Fibroblast of skin of scalp (primary cell): ENCODE data around the gene FOLR3.
"Not testable (repeated sequence)": the region's sequence is repeated elsewhere in the genome, so short reads cannot be mapped to it uniquely, and the experiment has no call there.

Experiments
- DNase-seq: peaks from one replicate; pipeline ENCODE4 v3.0.0-alpha.2; 2013

The FOLR3 gene

DNA sequence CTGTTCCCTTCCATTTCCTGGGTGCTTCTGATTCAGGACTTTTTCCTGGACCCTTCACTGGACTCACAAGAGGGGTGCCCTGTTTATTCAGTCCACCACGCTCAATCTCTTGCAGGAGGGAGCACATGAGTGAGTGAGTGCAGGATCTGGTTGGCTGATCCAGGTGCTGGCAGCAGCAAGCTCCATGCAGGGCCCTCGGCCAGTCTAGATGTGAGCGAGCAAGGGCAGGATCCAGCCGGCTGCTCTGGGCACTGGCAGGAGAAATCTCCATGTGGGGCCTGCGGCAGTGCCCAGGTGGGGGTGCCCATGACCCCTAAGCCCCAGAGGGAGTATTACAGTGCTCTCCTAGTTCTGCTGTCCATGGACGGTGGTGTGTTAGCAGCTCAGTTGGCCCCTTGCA lies 11.5 kb upstream of the FOLR3 start:
- no peak for DNase-seq

DNA sequence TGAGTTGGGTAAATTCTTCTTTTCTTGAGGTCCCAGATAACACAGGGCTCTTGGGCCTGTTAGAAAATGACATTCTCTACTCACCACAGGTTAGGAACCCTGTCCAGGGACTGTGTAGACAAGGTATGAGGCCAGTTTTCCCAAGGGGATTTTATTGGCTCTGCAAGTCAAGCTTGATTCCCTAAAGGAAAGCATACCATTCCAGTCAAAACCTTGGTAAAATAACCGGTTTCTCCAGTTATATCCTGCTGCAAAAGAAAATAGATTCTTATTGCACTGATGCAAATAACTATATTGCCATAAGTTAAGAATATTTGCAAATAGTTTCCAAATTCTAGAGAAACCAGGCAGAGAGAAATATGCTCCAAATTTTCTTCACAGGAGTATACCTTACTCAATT lies 9.6 kb upstream of the FOLR3 start:
- no peak for DNase-seq

DNA sequence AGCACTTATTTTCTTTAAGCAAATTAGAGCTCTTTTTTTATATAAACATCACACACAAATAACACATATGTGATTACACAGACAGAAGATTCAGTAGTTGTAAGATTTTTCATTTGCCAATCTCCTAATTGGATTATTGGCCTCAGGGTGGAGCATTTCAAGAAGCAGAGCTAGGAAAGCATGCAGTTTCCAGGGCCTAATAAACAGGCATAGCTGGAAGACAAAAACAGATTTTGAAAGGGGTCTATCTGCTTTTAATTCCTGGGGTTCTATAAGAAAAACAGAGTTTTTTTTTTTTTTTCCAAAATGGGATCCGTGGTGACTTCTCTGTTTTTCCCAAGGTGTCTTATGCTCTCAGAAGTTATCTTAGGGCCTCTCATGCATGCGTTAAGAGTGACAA lies 7.6 kb upstream of the FOLR3 start:
- no peak for DNase-seq

DNA sequence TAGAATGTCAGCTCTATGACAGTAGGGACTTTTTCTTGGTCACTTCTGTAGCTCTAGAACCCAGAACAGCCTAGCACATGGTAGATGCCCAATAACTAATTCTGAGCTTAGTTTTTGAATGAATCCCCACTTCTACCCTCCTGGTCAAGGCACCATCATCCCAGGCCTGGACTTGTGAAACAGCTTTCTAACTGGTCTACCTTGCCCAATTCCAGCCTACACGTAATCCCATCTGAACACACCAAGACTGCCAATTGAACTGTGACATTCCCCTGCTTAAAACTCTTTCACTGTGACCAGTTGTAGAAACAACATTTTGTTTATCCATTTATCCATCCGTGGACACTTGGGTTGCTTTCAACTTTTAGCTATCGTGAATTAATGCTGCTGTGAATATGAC lies 6.1 kb upstream of the FOLR3 start:
- DNase-seq, result no peak

DNA sequence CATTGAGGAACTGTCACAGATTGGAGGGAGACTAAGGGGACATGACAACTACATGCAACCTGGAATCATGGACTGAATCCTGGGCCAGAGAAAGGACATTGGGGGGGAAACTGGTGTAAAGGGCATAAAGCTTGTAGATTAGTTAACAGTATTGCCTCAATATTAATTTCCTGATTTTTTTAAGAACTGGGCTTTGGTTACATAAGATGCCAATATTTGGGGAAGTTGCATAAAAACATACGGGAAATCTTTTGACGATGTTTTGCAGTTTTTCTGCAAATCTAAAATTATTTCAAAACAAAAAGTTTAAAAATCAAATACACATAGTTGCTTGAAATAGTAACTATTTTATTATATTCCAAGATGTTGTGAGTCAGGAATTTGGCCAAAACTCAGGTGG lies 2.9 kb upstream of the FOLR3 start:
- DNase-seq, result no peak

DNA sequence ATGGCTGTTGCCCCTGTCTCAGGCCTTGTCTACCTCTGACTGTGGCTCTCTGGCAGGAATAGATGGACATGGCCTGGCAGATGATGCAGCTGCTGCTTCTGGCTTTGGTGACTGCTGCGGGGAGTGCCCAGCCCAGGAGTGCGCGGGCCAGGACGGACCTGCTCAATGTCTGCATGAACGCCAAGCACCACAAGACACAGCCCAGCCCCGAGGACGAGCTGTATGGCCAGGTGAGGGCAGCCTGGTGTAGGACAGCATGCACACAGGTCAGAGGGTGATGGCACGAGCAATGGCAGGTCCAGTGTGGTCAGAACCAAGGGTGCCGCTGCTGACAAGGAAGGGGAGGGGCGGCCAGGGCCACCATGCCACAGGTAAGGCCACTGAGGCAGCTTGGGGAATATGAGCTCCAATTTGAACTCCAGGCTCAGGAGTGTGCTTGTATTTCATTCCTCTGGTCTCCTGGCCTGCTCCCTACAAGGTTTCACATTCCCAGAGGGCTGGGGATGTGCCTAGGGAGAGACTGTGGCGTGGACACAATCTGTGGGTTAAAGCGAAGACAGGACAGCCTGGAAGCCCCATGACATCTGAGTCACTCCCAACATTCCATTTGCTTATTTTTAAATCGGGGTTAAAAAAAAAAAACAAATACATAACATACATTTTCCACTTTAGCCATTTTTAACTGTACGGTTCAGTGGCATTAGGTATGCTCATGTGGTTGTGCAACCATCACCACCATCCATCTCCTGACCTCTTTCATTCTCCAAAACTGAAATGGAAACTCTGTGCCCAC lies 562 bp downstream of the FOLR3 start:
- DNase-seq, result peak; percentile 37

DNA sequence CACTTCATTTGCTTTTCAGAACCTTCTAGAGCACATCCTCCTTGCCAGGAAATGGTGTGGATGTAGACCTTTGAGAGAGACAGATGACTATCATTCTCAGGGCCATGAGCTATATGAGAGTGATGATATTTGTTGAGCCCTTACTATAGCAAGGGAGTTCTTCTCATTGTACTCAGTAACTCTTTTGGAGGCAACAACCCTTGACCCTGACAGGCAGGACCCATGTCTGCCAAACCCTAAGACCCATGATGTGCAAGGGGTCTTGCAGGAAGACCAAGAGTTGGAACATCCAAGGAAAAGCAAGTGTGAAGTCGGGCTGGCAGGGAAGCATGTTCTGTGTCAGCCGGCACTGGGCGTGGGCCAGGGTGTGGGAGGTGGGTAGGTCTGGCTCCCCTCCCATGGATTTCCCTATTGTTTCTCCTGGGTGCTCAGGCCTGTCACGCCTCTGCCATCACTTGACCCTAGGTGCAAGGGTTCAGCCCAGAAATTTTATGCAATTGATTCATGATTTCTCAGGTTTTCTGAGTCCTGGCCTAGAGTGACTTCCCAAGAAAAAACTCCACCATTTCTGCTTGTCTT lies 1.2 kb downstream of the FOLR3 start:
- DNase-seq, result no peak

DNA sequence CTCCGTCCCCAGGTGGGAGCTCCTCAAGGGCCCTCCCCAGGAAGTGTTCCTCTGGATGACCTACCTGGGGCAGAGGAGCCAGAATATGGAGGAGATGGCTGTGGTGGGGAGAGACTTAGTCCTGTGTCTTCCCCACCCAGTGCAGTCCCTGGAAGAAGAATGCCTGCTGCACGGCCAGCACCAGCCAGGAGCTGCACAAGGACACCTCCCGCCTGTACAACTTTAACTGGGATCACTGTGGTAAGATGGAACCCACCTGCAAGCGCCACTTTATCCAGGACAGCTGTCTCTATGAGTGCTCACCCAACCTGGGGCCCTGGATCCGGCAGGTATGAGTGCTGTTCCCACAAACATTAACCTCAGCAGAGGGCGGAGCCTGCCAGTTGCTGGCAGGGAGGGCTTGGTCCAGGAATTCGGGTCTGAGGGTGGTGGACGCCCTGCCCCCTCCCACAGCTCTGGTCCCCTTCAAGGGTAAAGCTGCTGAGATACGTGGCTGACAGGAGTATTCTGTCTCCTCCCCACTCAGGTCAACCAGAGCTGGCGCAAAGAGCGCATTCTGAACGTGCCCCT lies 3.4 kb downstream of the FOLR3 start:
- DNase-seq, result no peak

DNA sequence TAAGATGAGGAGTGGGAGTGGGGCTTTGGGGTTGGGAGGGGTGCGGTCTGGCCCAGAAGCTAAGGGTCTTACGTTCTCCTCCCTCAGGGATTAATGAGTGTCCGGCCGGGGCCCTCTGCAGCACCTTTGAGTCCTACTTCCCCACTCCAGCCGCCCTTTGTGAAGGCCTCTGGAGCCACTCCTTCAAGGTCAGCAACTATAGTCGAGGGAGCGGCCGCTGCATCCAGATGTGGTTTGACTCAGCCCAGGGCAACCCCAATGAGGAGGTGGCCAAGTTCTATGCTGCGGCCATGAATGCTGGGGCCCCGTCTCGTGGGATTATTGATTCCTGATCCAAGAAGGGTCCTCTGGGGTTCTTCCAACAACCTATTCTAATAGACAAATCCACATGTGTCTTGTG lies 4.0 kb downstream of the FOLR3 start:
- DNase-seq, result no peak

DNA sequence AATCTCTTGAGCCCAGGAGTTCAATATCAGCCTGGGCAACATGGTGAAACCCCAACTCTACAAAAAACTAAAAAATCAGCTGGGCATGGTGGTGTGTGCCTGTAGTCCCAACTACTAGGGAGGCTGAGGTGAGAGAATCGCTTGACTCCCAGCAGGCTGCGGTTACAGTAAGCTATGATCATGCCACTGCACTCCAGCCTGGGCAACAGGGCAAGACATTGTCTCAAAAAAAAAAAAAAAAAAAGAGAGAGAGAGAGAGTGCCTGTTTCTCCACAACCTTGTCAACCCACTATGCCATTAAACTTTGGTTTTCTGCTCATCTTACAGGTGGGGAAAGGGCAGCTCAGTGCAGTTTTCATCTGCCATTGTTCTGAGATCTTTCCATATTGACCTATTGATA lies 5.1 kb downstream of the FOLR3 start:
- DNase-seq, result no peak

DNA sequence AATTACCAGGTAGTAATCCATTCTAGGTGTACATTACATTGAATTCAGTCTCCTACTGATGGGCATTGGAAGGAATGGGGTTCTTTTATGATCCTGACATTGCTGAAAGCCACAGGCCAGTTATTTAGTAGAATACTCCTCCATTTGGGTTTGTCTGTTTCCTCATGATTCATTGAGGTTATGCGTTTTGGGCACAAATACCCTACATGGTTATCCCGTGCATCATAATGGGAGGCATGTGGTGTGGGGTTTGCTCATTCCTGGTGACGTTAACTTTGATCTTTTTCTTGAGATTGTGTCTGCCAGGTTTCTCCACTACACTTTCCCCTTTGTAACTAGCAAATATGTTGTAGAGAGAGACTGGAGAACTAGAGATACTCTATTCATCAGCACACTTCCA lies 5.5 kb downstream of the FOLR3 start:
- DNase-seq, result peak; percentile 82

DNA sequence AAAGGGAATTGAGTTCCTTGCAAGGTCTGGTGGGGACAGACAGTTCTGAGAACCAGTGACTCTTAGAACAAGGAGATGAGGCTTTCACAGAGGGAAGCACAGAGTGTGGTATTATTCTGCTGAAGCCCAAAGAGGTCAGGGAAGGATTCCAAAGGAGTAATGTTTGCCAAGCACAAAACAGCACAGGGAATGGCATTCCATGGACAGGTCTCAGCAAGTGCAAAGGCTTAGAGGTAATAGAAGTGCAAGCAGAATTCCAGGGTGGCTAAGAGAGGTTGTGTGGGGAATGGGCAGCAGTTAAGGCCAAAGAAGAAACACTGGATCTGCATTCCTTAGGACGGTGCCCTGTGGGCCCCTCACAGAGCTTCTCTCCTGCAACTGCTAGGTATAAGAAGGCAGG lies 6.6 kb downstream of the FOLR3 start:
- DNase-seq, result not testable (repeated sequence)

DNA sequence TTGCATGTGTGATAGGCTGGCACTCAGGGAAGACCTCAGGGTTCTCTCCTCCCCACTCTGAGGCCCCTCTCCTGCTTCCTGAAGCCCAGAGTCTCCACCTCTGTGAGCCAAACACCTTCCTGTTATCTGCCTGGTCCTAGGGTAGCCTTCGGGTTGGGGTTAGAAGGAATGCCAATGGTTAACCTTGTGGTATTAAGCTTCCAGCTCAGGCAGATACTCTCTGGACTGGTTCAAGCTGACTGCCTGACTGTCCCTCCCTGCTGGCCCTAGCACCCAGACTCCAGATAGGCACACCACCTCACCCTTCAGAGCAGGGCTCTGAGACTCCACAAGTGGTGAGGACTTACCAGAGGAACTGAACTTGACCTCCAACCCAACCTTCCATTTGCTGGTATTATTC lies 7.0 kb downstream of the FOLR3 start:
- DNase-seq, result not testable (repeated sequence)

DNA sequence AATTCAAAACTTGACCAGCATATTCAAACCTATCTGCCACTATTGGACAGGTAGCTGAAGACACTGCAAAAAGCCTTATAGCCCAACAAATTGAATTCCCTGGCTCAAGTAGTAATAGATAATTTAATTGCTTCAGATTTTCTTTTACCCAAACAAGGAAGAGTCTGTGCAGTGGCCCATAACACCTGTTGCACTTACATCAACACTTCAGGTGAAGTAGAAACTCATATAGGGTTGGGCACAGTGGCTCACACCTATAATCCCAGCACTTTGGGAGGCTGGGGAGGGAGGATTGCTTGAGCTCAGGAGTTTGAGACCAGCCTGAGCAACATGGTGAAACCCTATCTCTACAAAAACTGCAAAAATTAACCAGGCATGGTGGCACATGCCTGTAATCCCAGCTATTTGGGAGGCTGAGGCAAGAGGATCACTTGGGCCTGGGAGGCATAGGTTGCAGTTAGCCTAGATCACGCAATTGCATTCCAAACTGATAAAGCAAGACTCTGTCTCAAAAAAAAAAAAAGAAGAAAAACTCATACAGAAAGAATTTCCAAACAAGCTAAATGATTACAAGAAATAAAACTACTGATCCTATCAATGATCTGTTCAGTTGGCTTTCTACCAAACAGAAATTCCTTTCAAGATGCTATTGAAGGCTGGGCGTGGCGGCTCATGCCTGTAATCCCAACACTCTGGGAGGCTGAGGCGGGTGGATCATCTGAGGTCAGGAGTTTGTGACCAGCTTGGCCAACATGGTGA lies 9.5 kb downstream of the FOLR3 start:
- peak; percentile 77 for DNase-seq

DNA sequence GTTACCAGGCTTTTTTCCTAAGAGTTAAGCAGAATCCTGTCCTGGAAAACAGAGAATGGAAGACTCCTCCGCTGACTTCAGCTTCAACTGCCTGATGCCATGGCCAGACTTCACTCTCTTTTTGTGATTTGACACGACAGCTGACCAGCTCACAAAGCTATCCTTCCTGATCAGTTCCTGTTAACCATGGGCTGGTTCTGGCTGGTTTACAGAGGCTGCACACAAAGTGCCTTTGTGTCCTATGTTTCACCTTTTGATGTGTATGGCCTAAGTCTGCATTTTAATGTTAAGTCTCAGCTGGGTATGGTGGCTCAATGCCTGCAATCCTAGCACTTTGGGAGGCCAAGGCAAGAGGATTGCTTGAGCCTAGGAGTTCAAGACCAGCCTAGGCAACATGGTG lies 11.1 kb downstream of the FOLR3 start:
- no peak for DNase-seq

DNA sequence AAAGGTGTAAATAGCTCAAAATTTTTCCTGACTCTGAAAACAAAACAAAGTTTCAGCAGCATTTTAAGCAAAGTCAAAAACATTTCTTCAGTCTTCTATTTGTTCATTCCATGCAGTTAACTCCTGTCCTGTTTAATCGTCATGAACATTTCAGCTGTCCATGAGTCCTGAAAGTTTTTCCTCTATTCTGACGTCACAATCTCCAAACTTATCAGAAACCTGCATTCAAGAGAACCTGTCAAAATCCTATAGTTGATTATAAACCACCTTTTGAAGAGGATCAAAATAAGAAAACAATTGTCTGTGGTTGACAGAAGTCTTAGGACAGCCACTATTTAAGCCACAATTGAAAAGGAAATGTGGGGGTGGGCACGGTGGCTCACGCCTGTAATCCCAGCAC lies 15.4 kb downstream of the FOLR3 start:
- no peak for DNase-seq

DNA sequence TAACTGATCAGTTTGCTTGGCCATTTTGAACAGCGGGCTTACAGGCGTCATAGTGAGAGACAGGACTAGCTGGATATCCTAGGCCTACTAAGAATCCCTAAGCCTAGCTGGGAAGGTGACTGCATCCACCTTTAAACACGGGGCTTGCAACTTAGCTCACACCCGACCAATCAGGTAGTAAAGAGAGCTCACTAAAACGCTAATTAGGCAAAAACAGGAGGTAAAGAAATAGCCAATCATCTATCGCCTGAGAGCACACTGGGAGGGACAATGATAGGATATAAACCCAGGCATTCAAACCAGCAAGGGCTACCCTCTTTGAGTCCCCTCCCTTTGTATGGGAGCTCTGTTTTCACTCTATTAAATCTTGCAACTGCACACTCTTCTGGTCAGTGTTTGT lies 18.3 kb downstream of the FOLR3 start:
- not testable (repeated sequence) for DNase-seq

DNA sequence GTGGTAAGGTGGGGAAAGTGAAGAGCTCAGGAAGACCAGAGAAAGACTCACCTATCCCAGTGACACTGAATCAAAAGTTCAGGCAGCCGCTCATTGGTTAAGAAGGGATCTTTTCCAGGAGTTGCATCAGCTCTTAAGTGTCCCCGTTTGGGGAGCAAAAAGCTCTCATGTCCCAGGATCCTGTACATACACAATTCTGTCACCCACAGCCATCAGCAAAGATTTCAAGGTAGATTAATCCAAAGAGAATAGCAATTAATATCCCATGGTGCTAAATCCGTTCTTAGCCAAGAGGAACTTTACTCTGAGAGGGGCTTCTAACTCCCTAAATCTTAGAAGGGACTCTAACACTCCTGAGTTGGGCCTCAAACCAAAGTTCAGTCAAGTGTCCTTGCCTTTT lies 19.3 kb downstream of the FOLR3 start:
- DNase-seq, result no peak

DNA sequence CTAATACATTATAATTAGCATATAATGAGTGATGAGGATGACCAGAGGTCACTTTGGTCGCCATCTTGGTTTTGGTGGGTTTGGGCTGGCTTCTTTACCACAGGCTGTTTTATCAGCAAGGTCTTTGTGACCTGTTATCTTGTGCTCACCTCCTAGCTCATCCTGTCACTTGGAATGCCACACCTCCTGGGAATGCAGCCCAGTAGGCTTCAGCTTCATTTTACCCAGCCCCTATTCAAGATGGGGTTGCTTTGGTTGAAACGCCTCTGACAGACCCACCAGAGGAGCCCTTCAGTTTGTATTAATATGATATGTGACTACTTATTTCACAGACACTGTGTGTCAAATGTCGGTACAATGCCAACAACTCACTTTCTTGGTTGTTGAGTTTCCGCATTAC lies 20.2 kb downstream of the FOLR3 start:
- no peak for DNase-seq

DNA sequence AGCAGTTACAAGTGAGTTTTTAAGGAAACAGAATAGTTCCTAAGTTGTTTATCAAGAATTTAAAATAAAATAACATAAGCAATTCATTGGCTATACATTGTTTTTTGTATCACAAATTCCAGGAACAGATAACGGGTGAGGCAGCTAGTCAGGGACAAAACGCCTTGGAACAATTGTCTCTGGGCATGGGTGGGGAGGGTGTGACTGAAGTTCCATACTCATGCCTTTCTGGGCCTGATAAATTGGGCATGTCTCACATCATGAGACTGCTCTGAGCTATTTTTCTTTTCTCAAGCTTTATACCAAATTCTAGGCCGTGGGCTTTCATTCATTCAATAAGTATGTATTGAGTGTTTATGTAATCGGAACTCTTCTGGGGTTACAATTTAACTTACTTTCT lies 21.6 kb downstream of the FOLR3 start:
- no peak for DNase-seq

DNA sequence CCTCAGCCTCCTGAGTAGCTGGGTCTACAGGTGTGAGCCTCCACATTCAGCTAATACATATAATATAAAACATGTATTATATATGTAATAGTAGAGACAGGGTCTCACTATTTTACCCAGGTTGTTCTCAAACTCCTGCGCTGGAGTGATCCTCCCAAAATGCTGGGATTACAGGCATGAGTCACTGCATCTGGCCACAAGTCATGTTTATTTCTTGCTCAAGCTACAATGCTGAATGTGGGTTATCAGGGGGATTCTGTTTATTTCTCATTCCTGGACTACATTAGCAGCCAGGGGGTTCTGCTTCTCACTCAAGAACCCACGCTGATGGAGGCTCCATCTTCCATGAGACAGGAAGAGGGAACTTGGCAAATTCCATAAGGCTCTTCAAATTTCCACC lies 24.8 kb downstream of the FOLR3 start:
- no peak for DNase-seq

DNA sequence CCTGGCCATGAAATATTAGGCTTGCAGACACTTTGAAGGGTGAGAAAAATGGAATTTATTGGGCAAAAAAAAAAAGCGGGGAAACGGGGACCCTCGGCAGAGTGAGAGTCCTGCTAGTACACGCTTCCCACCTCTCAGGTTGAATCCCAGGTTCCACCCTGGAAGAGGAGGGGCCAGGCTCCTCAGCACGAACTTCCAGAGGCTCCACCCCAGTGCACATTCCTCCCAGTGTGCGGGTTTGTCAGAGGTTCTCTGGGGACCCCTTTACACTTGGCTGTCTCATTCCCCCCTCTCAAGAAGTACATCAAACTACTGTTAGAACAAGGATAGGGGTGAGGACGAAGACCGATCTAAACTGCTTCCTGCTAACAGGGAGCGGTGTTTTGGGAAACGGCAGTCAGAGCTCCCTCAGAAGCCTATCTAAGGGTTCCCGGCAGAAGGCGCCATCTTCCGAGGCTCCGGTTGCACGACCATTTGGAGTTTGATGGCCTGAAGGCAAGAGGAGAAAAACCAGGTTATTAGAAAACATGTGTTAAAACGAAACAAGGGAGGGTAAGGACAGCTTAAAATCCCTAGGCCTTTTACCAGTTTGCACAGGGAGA lies 27.5 kb downstream of the FOLR3 start:
- DNase-seq, result no peak

DNA sequence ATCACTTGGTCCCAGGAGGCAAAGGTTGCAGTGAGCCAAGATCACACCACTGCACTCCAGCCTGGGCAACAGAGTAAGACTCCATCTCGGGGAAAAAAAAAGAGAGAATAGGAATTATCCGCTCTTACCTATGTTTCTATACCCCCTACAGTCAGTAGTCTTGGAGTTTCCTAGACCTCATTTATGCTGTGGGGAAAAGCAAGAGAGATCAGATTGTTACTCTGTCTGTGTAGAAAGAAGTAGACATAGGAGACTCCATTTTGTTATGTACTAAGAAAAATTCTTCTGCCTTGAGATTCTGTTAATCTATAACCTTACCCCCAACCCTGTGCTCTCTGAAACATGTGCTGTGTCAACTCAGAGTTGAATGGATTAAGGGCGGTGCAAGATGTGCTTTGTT lies 28.7 kb downstream of the FOLR3 start:
- DNase-seq, result not testable (repeated sequence)
